GM13976 (cell line): ENCODE data around the gene RASSF8.

Experiments
- DNase-seq: peaks from one replicate; pipeline ENCODE4 v3.0.0; 2012; ENCODE audit warnings: low spot score
- CTCF ChIP-seq: IDR thresholded peaks from 2 replicates; pipeline ENCODE4 v1.5.1; 2012; ENCODE audit warnings: borderline replicate concordance, mild to moderate bottlenecking; ENCODE audit not compliant: insufficient read depth; ENCODE audit errors: extremely low read depth, missing control alignments, control extremely low read depth
- in situ Hi-C: fragments of 300-500 bp; cut with MboI; formaldehyde crosslinking; loops from one replicate; pipeline ENCODE4 v1.12.0; 2022; ENCODE audit warnings: low sequenced_read_pairs, mixed read lengths, inconsistent platforms; ENCODE audit not compliant: unreplicated experiment

Gene RASSF8

DNA sequence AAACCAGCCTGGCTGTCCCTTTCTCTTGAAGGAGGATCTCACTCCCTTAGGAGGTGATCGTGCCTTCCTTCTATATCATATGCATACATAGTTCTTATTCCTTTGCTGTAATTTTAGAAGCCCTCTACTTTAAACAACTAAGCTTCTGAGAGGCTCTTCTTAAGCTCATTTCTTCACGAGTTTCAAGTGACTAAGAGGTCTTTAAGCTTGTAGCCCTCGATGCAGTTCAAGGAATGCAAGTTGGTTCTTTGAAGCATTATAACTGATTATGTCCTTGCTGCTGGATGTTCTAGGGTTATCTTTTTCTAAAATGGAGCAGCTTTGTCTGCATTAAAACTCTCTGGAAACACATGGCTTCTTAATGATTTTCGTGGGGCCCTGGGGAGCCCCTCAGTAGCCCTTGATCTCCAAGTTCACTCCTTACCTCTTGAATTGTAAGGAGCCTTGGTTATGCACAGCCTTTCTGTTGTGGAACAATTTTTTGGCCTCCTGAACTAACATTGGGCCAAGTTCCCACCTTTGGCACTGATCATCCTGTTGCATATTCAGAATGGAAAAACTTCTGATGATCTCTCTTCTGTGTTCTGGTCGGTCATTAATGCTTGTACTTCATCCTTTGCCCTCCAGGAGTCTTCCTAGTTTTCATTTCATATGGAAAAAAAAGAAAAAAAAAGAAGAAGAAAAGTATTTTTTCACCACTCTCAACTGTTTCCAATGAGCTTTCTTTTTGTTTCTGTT, 12.6 kb downstream of the RASSF8 start:
- in situ Hi-C loops: no loop called here
- DNase-seq: no peak
- no peak for TF ChIP-seq CTCF

DNA sequence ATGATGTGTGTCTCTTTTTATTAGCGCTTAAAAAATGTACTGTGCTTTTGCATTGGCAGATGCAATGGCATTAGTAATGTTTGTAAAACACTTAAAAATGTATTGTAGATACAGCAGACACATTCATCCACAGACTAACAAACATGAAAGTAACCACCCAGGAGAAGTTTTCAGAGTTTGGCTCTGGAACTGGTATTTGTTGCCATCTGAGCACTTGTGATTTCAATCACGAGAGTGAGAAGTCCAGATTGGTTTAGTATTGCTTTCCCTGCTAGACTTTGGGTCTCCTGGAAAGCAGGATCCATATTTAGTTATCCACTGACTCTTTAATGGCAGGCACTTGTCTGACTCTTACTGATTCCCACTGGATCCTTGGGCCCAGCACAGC, 13.2 kb downstream of the RASSF8 start:
- no peak for TF ChIP-seq CTCF
- in situ Hi-C loops: no loop called here

GRCh38 chr12:25972783-25973182, 14.3 kb downstream of the RASSF8 start:
- no peak for DNase-seq
- TF ChIP-seq CTCF: no peak
- in situ Hi-C loops: no loop called here

More for the DNA sequence above, 13.2 kb downstream of the RASSF8 start:
- DNase-seq: no peak

- no peak for DNase-seq
- in situ Hi-C loops: no loop called here
- no peak for TF ChIP-seq CTCF
Observed at GRCh38 chr12:25975179-25975578, 16.7 kb downstream of the RASSF8 start.

DNA sequence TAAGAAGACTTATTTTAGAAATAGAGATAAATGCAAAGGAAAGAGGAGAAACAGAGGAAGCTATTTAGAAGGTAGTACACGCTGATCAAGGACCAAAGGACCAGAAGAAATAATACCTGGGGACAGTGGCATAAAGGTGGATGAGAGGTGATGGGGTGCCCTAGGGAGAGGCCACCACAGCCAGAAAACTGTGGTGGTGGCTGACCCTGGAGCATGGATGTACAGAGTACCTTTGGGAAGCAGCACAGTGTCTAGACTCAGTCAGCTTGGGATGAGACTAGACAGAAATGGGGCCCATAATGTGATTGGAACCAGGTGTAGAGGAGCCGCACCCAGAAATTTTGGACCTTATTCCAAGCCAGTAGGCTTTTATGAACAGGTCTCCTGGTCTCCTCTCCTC, 17.2 kb downstream of the RASSF8 start:
- TF ChIP-seq CTCF: no peak
- DNase-seq: no peak
- in situ Hi-C loops: no loop called here

GRCh38 chr12:25976289-25976688, 17.8 kb downstream of the RASSF8 start:
- DNase-seq: no peak
- in situ Hi-C loops: no loop called here
- TF ChIP-seq CTCF: no peak

GRCh38 chr12:25977047-25977446, 18.6 kb downstream of the RASSF8 start:
- no peak for TF ChIP-seq CTCF
- in situ Hi-C loops: no loop called here
- DNase-seq: no peak
